ENCODE results near the gene XXYLT1.

Gene XXYLT1

DNA sequence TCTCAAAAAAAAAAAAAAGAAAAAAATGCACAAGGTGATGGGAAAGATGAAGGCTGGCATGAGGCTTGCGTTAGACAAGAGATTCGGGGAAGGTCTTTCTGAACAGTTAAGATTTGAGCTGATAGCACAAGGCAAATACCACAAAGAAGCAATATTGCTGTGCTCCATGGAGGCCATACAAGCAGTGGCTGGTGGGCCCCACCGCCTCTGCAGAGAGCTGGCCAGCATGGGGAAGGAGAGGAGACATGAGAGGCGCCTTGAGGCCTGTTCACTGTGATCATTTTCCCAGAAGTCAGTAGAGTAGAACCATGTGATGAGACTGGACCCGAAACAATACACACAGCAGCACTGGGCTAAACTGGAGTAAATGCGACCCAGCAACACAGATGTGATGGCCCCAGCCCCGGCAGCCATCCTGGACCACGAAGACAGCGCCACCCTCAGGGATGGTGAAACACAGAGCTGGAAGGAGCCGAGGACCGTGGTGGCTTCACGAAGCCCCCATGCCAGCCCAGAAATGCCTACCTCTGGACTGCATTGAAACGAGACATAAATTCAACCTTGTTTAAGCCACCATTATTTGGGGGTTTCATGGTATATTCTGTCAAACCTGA, 5.5 kb downstream of the XXYLT1 start:
- no peak for DNase-seq

DNA sequence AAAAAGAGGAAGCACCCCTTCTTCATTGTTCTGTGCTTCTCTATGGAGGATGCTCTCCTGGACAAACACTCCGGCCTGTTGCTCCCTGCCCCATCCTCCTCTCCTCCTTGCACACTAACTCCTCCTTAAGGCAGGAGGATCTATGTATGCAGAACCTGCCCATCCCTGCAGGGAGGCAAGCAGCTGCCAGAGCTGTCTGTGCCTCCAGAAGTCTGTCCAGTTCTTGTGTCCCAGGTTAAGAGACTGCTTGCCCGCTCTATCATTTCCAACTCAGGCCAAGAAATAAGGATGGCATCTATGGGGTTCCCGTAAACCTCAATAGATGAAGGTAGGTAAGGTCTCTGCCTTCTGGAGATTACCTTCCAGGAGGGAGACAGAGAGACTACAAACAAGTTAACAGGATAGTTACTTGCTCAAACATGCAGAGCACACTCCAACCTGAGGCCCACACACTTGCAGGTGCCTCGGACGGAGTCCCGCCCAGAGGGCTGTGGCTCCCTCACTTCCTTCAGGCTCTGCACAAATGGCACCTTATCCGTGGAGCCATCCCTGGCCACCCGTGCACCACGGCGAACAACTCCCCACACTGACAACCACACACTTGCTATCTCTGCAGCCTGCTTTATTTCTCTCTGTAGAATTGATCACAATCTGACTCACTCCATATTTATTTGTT, 6.9 kb downstream of the XXYLT1 start:
- no peak for DNase-seq

DNA sequence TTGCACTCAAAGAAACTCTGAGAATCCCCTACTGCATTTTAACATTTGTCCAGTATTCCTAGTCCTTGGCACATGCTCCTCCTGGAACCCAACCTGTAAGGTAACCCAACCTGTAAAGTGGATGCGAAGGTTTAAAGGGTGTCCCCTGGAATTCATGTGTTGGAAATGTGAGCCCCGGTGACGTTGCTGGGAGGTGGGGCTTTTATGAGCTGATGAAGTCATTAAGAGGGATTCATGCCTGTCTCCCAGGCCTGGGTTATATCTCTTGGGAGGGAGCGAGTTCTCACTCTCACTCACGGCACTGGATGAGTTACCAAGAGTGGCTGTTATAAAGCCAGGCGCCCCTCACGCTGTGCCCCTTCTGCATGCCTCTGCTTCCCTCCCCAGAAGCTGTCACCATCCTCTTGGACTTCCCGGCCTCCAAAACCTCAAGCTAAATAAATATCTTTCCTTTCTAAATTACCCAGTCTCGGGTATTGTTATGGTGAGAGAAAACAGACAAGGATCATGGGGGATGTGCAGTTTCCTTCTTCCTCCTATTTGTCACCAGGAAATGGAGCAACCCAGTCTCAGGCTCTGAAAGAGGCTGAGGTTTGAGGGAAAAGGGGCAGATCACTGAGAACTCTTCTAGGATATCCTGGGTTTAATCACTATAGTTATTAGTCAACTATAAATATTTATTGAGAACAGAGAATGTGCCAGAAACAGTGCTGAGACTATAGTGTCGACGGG, 7.6 kb downstream of the XXYLT1 start:
- DNase-seq, result no peak

DNA sequence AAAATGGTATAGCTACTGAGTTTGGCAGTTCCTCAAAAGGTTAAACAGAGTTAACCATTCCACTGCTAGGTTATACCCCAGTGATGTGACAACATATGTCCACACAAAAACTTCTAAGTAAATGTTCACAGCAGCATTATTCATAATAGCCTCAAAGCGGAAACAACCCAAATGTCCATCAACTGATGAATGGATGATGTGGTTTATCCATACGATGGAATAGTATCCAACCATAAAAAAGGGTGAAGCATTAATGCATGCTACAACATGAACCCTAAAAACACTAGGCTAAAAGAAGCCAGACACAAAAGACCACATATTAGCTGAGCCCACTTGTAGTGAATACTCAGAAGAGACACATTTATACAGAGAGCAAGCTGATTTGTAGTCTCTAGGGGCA, 9.0 kb downstream of the XXYLT1 start:
- no peak for DNase-seq

DNA sequence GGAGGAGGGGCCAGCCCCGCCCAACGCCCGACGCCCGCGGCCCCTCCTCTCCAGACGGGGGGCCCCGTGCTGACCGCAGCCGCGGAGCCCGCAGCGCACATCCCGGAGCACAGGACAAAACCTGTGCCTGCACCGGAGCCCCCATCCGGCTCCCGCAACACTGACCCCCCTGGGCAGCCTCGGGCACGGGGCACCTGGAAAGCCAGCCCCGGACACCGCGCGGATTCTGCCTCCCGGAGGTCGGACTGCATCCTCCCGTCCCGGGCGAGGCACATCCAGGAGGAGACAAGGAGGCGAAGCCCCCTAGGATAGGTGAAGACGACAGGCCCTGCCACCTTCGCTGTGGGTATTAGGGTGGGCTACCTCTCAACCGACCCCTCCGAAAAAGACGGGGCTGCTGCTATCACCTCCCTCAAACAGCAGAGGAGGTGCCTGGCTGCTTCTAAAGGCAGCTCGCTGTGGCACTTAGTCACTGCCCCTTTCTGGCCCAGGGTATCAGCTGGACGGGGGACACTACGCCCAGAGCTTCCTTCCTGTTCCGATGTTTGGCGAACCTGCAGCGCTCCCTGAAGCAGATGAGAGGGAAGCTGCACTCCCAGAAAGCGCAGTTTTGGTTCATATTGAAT, 10.6 kb downstream of the XXYLT1 start:
- DNase-seq, result peak; percentile 40

DNA sequence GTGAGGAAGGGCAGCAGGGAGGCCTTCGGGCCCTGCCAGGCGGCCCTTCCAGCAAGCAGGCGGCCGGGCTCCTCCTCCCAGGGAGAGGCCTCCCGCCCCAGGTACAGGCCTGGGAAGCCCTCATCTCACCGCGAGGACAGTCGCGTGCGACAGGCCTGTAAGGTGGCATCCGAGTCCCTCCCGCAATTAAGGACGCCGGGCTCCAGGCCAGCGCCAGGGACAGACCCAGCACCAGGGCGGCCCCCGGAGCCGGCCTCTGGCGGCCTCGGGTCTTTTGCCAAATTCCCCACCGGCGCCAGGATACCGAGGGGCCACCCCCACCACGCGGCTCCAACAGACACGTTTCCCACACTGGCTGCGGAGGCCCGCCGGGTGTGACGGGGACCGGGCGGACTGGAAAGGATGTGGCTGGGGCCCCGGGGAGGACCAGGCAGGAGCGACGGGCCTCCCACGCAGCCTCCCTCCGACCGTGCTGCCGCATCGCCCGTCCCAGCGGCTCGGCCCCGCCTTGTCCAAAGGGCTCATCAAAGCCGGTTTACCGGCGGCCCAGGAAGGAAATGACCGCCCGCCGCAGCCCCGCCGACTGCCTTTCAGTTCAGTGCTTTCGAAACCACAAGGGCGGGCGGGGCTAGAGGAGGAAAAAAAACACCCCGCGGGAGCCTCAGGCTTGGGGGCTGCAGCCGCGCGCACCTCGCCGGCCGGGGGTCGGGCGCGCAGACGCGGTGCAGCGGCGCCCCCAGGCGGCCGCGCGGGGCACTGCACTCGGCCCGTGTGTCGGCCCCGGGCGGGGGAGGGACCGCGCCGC, 11.3 kb downstream of the XXYLT1 start:
- peak; percentile 94 for DNase-seq

DNA sequence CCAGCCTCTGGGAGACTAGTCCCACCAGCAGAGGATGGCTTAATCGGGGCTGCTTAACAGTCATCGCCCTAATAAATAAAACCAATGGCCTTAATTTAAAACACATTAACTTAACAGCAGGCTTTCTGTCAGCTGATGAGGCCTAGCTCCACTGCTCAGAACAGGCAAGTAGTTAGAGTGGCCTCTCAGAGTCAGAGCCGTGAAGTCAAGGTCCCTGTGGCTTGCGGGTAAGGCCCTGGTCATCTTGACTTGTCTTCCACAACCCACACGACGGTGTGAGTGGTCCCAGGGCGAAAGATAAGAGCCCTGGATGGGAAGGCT, 11.8 kb downstream of the XXYLT1 start:
- DNase-seq, result peak; percentile 39

DNA sequence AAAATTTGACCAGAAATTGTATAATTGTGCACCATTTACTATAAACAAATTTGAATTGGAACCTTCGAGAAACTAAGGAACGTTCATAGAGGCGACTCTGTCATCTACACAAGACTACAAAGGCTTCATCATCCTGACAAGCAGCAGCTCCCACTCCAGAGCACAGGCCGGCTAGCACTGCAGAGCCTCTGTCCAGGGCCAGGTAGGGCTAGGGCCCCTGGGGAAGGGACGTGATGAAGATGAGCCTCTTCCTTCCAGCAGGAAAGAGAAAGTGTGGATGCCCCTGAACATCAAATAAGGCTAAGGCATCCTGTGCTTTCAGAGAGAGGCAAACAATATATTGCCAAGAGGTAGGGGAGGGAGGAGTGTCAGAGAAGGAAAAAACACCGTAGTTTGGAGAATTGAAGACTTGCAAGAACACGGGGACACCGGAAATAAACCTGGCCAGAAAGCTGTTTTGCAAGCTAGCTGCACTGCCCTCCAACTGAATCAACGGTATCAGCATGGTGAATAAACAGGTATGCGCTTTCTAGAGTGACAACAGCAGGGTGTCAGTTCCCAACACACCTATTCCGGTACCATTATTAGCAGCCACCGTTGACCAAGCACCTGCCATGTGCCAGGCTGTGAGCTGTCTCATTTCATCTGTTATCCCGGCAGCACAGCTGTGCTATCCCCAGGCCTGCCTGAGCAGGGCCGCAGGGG, 12.4 kb downstream of the XXYLT1 start:
- DNase-seq, result peak; percentile 20

DNA sequence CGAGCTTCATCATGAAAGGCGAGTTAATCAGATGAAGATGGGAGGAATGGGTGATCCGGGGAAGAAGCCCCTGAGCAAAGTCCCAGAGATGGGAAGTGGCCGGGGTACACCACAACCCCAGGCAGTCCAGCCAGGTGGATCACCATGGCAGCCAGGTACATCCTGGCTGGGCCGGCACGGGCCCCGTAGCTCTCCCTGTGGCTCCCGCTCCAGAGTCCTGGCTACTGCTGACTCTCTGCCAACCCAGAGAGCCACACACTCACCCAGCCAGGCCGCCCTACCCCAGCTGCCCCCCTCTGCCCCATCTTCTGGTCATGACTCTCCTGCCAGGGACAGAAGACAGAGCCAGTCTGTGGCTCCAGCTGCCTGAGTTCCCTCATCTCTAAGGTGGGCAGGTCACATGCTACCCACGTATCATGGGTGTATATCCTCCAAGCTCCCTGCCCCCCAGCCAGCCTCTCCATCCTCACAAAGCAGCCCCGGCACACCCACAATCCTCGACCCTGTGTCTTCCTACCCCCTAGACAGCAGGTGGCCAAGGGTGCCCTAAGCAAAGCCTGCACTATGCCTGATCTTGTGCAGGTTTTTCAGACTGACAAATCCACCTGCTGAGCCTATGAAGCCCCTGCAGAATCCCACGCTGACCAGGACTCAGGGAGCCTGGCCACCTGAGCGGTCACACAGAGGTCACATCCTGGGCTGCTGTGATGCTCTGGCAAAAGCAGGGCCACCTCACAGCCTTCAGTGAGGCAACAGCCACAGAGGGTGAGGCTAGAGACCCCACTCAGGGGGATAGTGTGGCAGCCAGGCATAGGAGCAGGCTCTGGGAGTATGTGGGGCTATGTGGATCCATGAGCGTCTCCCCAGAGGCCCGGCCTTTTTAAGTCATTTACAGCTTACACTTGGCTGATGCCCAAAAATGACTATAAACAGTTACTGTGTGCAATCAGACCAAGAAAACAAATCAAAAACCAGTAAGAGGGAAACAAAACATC, 13.2 kb downstream of the XXYLT1 start:
- no peak for DNase-seq

DNA sequence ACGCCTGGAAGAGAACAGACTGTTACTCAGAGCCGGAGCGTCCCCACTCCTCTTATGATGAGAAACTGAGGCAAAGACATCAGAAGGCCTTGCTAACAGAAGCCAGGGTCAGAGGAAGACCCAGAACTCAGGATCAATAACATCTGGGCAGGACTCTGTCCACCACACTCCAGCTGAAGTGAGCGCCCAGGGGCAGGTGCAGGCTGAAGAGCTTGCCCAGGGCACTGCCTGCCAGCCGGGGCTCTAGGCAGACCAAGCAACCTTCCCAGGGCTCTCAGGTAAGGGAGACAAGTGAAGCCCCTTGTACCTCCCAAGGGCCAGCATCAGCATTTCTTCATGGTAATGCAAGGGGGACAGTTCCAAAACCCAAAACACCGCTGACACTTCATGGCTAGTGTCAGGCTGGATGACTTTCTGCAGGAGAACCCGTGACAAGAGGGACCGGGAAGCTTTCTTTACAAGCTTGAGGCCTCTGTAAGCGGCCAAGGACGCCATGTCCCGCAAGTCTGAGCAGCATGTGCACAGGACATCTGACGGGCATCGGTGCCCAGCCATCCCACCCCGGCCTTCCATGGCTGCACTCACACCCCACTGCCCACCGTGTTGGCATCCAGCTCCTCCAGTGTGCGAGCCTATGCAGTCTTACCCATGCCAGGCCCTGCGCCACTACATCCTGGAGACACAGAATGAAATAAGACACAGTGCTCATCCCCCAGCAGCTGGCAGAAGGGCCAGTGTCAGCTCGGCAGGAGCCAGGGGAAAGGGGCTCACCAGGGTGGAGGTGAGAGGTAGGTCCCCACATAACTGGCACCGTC, 14.1 kb downstream of the XXYLT1 start:
- DNase-seq, result no peak

DNA sequence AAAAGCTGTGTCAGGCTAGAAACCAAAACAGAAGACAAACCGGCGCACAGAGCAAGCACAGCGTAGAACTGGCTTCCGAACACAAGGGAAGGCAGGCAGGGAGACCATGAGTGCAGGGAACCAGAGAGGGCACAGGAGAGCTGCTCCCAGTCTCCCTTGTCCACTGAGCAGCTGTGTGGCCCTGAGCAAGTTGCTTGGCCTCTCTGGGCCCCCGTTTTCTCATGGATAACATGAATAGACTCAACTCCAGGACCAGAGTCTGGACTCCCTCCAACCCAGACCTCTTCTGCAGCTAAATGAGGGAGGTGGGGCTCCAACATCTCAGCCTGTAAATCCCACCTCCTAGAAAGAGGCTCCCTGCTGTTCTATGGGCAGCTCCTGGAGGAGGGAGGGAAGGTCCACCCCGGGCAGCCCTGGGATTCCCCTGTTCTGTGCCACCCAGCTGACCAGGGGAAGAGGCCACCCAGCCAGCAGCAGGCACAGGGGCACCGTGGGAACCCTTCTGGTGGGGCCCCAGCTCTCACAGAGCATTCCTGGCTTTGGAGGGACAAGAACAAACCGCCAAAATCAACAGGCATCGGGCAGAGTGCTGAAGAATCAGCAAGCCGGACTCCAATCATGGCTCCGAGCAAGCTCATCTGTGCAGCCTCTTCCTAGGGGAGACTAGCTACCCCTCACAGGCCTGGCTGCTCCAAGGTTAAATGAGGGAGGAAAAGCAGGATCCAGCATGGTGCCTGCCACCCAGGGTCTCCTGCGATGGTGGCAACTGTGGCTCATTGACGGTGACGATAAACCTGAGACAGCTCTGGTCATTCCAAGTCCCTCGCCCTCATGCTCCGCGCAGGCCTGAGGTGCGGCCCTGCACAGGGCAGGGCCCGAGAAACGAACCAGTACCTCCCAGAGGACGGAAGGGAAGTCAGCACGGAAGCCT, 15.1 kb downstream of the XXYLT1 start:
- no peak for DNase-seq

DNA sequence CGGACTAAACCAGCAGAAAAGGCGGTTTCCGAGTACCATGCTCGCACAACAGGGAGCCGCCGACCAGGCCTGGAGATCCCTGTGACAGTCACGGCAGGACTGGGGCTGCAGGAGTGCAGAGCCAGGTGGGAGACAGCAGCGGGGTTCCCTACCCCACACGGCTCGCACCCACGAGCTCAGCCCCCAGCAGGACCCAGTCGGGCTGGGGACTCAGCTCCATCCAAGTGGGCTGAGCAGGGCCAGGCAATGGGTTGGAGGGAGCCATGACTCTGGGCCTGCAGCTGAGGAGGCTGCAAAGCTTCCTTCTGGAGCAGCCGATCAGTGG, 15.8 kb downstream of the XXYLT1 start:
- DNase-seq, result no peak

DNA sequence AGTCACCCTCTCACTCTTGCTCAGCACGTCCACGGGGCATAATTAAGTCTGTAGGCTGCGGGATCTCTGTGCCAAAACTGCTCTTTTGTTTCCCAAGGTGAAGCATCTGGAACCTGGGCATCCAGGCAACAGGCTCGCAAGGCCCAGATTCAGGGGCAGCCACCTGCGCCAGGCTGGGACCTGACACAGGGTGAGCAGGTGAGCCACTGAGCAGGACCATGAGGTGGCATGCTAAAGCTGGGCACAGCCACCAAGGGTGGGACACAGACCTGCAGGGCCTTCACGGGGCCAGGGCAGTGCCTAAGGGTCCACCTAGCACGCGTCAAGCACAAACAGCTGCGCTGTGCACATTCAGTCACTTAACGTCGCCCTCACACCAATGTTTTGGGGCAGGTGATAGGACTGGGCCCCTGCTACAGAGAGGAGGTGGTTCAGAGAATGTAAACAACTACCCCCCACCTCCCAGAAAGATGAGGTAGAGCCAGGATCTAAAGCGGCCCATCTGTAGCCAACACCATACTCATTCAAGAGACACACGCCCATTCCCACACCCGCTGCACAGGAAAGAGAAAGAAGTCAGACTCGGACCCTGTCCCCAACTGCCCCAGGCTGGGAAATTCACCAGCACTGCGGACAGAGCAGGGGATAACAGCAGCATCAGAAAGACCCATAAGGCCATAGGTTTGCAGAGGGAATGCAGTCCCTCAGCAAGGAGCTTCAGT, 16.3 kb downstream of the XXYLT1 start:
- no peak for DNase-seq

DNA sequence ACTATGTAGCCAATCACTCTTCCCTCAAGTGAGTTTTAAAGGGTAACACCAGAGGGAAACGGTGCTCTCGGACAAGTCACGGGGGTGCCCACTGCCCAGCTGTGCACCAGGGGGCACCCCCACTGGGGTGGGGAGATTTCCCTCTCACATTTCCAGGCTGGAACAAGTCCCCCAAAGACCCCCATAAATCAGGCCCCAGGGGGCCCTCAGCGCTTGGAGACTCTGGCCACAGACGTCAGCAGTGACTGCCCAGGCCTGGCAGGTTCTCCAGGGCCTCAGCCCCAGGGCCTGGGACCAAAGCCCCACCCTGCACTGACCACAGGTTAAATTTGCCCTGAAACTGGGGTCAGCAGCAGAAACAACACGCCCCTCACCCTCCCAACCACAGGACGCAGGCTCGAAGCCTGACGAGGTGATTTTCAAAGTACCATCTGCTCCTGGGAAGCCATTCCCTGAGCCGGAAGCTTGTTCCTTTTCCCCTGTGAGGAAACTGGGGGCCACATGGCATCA, 17.0 kb downstream of the XXYLT1 start:
- DNase-seq, result no peak

DNA sequence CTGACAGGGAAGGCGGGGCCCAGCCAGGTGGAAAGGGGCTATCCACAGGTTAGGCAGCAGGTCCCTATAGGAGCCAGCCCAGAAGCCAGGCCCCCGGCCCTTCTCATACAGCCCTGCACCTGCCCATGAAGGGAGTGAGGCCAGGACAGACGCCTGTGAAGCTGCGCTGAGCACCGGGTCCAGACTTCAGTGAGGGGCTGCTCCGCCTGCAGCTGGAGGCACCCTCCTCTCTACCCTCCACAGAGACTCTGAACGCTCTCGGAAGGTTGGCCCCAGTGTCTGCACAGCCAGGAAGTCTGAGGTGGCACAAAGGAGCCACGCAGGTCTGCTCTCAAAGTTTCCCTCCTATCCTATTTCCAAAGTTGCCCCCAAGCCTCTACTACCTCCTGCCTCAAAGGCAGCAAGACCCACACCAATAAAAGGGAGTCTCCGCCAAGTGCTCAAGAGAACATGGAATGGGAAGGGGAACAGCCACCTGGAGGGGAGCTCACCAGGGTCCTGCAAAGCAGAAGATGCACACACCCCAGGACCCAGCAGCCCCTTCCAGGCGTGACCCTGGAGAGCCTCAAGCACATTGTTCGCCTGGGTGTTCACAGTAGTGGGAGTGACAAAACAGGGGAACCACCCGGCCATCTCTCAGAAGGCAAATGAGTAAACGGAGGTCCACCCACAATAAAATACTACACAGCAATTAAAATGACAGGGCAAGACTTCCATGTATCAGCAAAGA, 19.5 kb downstream of the XXYLT1 start:
- DNase-seq, result no peak

DNA sequence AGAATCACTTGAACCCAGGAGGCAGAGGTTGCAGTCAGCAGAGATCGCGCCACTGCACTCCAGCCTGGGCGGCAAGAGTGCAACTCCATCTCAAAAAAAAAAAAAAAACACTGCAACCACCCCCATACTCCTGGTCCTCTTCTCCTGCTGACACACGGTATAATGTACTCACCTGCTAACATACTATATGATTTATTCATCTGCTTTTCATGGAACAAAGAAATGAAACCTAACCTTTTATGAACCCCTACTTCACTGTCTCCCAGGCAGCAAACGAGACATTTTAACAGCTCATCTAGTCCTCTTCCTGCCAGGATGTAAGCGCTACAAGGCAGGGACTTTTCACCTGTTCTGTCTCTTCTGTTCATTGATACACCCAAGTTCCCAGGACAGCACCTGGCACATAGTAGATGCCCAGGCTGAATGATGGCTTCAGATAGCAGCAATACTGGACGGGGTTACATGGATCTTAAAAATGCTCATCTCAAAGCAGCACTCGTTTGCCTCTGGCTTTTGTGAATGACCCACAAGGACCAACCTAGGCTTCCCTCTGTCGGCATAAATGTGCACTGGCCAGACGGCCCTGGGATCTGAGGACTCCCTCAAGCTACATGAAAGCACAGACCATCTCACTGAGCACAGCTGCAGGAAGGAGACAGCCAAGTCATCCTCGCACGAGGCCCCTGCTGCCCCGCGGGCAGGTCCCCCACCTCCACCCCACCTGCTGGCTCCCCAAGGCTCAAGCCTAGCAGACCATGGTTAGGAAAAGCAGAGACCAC, 20.3 kb downstream of the XXYLT1 start:
- no peak for DNase-seq
